Nephron progenitor cell (in vitro differentiated cells): Measurements from ENCODE around the gene TP53AIP1.

Source experiments
- DNase-seq: peaks from one replicate; pipeline ENCODE4 v3.0.0; 2021
- H3K27ac Mint-ChIP-seq: 2 replicates; pipeline ENCODE4 v1.8.0; 2021; ENCODE audit warnings: mild to moderate bottlenecking, moderate library complexity, mixed read lengths
- H3K27me3 Mint-ChIP-seq: 2 replicates; pipeline ENCODE4 v1.8.0; 2021; ENCODE audit warnings: mild to moderate bottlenecking, low read depth, mixed read lengths; ENCODE audit not compliant: poor library complexity
- H3K36me3 Mint-ChIP-seq: 2 replicates; pipeline ENCODE4 v1.8.0; 2021; ENCODE audit warnings: low read depth, mixed read lengths
- H3K4me1 Mint-ChIP-seq: 2 replicates; pipeline ENCODE4 v1.8.0; 2021; ENCODE audit warnings: mixed read lengths
- H3K4me3 Mint-ChIP-seq: 2 replicates; pipeline ENCODE4 v1.8.0; 2021; ENCODE audit warnings: mild to moderate bottlenecking, moderate library complexity, mixed read lengths
- H3K9me3 Mint-ChIP-seq: 2 replicates; pipeline ENCODE4 v1.8.0; 2021; ENCODE audit warnings: mild to moderate bottlenecking, moderate library complexity, mixed read lengths
- TF ChIP-seq, protein P1 (sequence below): fragments of 200-600 bp; sonication (generic); IDR thresholded peaks from 2 replicates; pipeline ENCODE4 v1.5.0; 2021; ENCODE audit warnings: antibody characterized with exemption

TP53AIP1 gene

GRCh38 chr11:128941573-128942271 lies 949 bp downstream of the TP53AIP1 start:
- TF ChIP-seq, protein P1, sequence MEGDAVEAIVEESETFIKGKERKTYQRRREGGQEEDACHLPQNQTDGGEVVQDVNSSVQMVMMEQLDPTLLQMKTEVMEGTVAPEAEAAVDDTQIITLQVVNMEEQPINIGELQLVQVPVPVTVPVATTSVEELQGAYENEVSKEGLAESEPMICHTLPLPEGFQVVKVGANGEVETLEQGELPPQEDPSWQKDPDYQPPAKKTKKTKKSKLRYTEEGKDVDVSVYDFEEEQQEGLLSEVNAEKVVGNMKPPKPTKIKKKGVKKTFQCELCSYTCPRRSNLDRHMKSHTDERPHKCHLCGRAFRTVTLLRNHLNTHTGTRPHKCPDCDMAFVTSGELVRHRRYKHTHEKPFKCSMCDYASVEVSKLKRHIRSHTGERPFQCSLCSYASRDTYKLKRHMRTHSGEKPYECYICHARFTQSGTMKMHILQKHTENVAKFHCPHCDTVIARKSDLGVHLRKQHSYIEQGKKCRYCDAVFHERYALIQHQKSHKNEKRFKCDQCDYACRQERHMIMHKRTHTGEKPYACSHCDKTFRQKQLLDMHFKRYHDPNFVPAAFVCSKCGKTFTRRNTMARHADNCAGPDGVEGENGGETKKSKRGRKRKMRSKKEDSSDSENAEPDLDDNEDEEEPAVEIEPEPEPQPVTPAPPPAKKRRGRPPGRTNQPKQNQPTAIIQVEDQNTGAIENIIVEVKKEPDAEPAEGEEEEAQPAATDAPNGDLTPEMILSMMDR, result no peak
- peaks cover 4% of the 10 kb centered on the region for H3K9me3 Mint-ChIP-seq
- DNase-seq, result no peak
- peaks cover 21% of the 10 kb centered on the region for H3K27me3 Mint-ChIP-seq
- H3K4me3 Mint-ChIP-seq, result no peak overlapping the region
- H3K4me1 Mint-ChIP-seq, result peaks cover 58% of the 10 kb centered on the region
- H3K27ac Mint-ChIP-seq, result no peak overlapping the region
- H3K36me3 Mint-ChIP-seq, result no peaks in the 10 kb centered on the region

- H3K4me1 Mint-ChIP-seq, result peaks cover 64% of the 10 kb centered on the region
- DNase-seq, result no peak
- H3K27me3 Mint-ChIP-seq, result peaks cover 21% of the 10 kb centered on the region
- no peak overlapping the region for H3K27ac Mint-ChIP-seq
- TF ChIP-seq, protein P1, result no peak
- H3K9me3 Mint-ChIP-seq, result peaks cover 4% of the 10 kb centered on the region
- no peak overlapping the region for H3K4me3 Mint-ChIP-seq
- no peaks in the 10 kb centered on the region for H3K36me3 Mint-ChIP-seq
Measured at GRCh38 chr11:128941110-128941509, 1.6 kb downstream of the TP53AIP1 start.

DNA sequence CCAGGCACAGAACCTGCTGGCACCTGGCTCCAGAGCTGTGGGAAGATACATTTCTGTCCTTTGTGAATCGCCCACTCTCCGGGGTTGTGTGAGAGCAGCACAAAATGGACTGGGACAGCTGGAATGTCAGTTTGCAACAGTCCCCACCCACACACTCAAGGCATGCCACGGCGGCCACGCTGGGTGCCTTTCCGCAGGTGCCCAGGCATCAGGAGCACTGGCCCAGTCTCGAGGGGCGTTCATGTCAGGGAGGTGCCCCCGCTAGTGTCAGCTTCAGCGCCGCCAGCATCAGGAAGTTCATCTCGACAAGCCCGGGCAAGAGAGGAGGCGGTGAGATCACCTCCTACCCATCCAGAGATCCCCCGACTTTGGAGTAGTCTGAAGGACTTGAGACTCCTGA lies 2.1 kb downstream of the TP53AIP1 start:
- Mint-ChIP-seq H3K27ac (no peak overlapping the region), H3K27me3 (peaks cover 21% of the 10 kb centered on the region), H3K4me1 (peaks cover 67% of the 10 kb centered on the region), H3K4me3 (no peak overlapping the region), H3K36me3 (no peaks in the 10 kb centered on the region), H3K9me3 (peaks cover 3% of the 10 kb centered on the region)
- TF ChIP-seq, protein P1, result no peak
- DNase-seq, result no peak

DNA sequence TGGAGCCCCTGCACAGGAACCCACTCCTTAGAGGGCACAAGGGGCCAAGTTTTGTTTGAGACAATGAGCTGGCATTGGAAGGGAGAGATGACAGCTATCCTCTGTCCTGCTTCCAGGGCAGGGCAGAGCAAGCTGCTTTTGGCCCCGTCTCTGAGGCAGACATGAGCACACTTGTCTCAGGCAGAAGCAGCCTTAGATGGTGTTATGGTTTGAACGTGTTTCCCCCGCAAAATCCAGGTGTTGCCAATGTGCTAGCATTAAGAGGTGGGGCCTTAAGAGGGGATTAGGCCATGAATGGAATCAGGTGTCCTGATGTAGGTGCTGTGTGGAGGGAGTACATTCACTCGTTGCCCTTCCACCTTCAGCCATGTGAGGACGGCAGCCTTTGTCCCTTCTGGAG lies 2.5 kb downstream of the TP53AIP1 start:
- no peaks in the 10 kb centered on the region for H3K36me3 Mint-ChIP-seq

GRCh38 chr11:128939591-128939990 lies 3.1 kb downstream of the TP53AIP1 start:
- Mint-ChIP-seq H3K9me3 (no peaks in the 10 kb centered on the region), H3K27me3 (peaks cover 19% of the 10 kb centered on the region), H3K4me3 (no peak overlapping the region), H3K27ac (no peak overlapping the region), H3K36me3 (no peaks in the 10 kb centered on the region), H3K4me1 (peaks cover 76% of the 10 kb centered on the region)
- TF ChIP-seq, protein P1, result no peak
- DNase-seq, result no peak

More for the DNA sequence above, 2.5 kb downstream of the TP53AIP1 start:
- peaks cover 21% of the 10 kb centered on the region for H3K27me3 Mint-ChIP-seq
- H3K4me1 Mint-ChIP-seq, result peaks cover 72% of the 10 kb centered on the region
- H3K27ac Mint-ChIP-seq, result no peak overlapping the region
- TF ChIP-seq, protein P1, result no peak
- DNase-seq, result no peak
- no peak overlapping the region for H3K4me3 Mint-ChIP-seq
- H3K9me3 Mint-ChIP-seq, result no peaks in the 10 kb centered on the region
